Panc1 (cell line): ENCODE measurements around the gene EFCAB8.

Source experiments
- TCF7L2 ChIP-seq: IDR thresholded peaks from 2 replicates; pipeline ENCODE4 v1.6.1; 2011; ENCODE audit warnings: mild to moderate bottlenecking, low read depth, low read length, inconsistent platforms
- TF ChIP-seq, protein P1 (sequence below): fragments of 450-650 bp; IDR thresholded peaks from 2 replicates; pipeline ENCODE4 v1.5.1; 2017; ENCODE audit warnings: mild to moderate bottlenecking

GRCh38 chr20:32871627-32872160 is 13.0 kb downstream of the EFCAB8 start:
- TF ChIP-seq, protein P1, sequence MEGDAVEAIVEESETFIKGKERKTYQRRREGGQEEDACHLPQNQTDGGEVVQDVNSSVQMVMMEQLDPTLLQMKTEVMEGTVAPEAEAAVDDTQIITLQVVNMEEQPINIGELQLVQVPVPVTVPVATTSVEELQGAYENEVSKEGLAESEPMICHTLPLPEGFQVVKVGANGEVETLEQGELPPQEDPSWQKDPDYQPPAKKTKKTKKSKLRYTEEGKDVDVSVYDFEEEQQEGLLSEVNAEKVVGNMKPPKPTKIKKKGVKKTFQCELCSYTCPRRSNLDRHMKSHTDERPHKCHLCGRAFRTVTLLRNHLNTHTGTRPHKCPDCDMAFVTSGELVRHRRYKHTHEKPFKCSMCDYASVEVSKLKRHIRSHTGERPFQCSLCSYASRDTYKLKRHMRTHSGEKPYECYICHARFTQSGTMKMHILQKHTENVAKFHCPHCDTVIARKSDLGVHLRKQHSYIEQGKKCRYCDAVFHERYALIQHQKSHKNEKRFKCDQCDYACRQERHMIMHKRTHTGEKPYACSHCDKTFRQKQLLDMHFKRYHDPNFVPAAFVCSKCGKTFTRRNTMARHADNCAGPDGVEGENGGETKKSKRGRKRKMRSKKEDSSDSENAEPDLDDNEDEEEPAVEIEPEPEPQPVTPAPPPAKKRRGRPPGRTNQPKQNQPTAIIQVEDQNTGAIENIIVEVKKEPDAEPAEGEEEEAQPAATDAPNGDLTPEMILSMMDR, result no peak
- no peak for TF ChIP-seq TCF7L2
